H9 (cell line): ENCODE measurements around the gene ZFP36. TPM values are rescaled to one million over a fixed set of nuclear protein-coding genes. Genes with fewer than 3 reads are reported as not detected.

Source experiments
- microRNA-seq: library from miRNA; unstranded; fragments of <30 nt; microRNA quantifications from one replicate; pipeline ENCODE4, GENCODE V29; 2020; ENCODE audit warnings: borderline microRNAs expressed
- total RNA-seq: library from RNA; stranded (reverse); gene quantifications from 2 replicates; pipeline ENCODE4 v1.2.1, GENCODE V29; 2021

Gene ZFP36
- total RNA-seq, 1 experiment from 2014 or later = 14.6 TPM

Small RNA genes lying within 50 kb of the gene (microRNA-seq; reads per million reads assigned to microRNA genes)
- gene MIR4530 = not detected

Other genes with a start within 250 kb of the ZFP36 start
- 1.9 and 2.7 TPM in 2 replicates for gene NCCRP1, start 209.9 kb upstream of the ZFP36 start, total RNA-seq
- gene SYCN, start 202.6 kb upstream of the ZFP36 start, total RNA-seq = not detected in 2 replicates
- gene IFNL3, start 161.8 kb upstream of the ZFP36 start, total RNA-seq = not detected in 2 replicates
- not detected in 2 replicates for gene IFNL4, start 158.0 kb upstream of the ZFP36 start, total RNA-seq
- not detected in 2 replicates for gene IFNL2, start 138.5 kb upstream of the ZFP36 start, total RNA-seq
- not detected in 2 replicates for gene IFNL1, start 110.4 kb upstream of the ZFP36 start, total RNA-seq
- 4.2 and 4.5 TPM in 2 replicates for gene LRFN1, start 86.0 kb upstream of the ZFP36 start, total RNA-seq
- 0.48 TPM in 1 of 2 replicates, not detected in the other for gene GMFG, start 70.8 kb upstream of the ZFP36 start, total RNA-seq
- gene SAMD4B, start 64.4 kb upstream of the ZFP36 start, total RNA-seq = 134 and 135 TPM in 2 replicates
- 34.9 and 38.0 TPM in 2 replicates for gene PAF1, start 15.7 kb upstream of the ZFP36 start, total RNA-seq
- gene MED29, start 15.5 kb upstream of the ZFP36 start, total RNA-seq = 48.3 and 49.2 TPM in 2 replicates
- gene PLEKHG2, start 5.8 kb downstream of the ZFP36 start, total RNA-seq = 167 and 170 TPM in 2 replicates
- 2,711 and 2,810 TPM in 2 replicates for gene RPS16, start 29.1 kb downstream of the ZFP36 start, total RNA-seq
- gene SUPT5H, start 38.7 kb downstream of the ZFP36 start, total RNA-seq = 141 and 145 TPM in 2 replicates
- 121 and 128 TPM in 2 replicates for gene TIMM50, start 74.0 kb downstream of the ZFP36 start, total RNA-seq
- gene DLL3, start 92.1 kb downstream of the ZFP36 start, total RNA-seq = 2.4 and 2.5 TPM in 2 replicates
- gene SELENOV, start 108.3 kb downstream of the ZFP36 start, total RNA-seq = 6.7 and 6.9 TPM in 2 replicates
- 2.1 and 2.2 TPM in 2 replicates for gene EID2B, start 126.0 kb downstream of the ZFP36 start, total RNA-seq
- gene EID2, start 133.3 kb downstream of the ZFP36 start, total RNA-seq = 18.8 and 18.9 TPM in 2 replicates
- not detected in 2 replicates for gene LGALS13, start 195.7 kb downstream of the ZFP36 start, total RNA-seq
- not detected in 2 replicates for gene LGALS16, start 249.1 kb downstream of the ZFP36 start, total RNA-seq